Heart left ventricle (tissue), 16 donors: ENCODE data around the gene RYR3. TPM values are rescaled to one million over a fixed set of nuclear protein-coding genes. Genes with fewer than 3 reads are reported as not detected.

Experiments
- ATAC-seq, 4 donors: fragments of 200-7000 bp; cut with Tn5 transposase; one replicate each; pipeline ENCODE4 v1.9.1; 2020 to 2022; ENCODE audit warnings: moderate library complexity in 4 of 4, mild to moderate bottlenecking in 3 of 4, moderate number of reproducible peaks in 1 of 4
- DNase-seq, 5 donors: peaks; one replicate each; pipeline ENCODE4 v3.0.0-alpha.2; 2020
- H3K27ac ChIP-seq, 12 donors: fragments of 200-600 bp; sonication (generic) in 4 of 12; one replicate each; pipeline versions ENCODE4 v1.5.0 to v1.8.0; 2016 to 2022; ENCODE audit warnings: mild to moderate bottlenecking in 2 of 12
- H3K27me3 ChIP-seq, 9 donors: fragments of 200-600 bp; sonication (generic) in 2 of 9; one replicate each; pipeline versions ENCODE4 v1.5.1 to v1.8.0; 2016 to 2022; ENCODE audit warnings: mild to moderate bottlenecking in 3 of 9
- H3K36me3 ChIP-seq, 9 donors: fragments of 200-600 bp; sonication (generic) in 2 of 9; one replicate each; pipeline versions ENCODE4 v1.5.0 to v1.8.0; 2018 to 2022; ENCODE audit warnings: mild to moderate bottlenecking in 2 of 9
- H3K4me1 ChIP-seq, 12 donors: fragments of 200-600 bp; sonication (generic) in 4 of 12; one replicate each; pipeline versions ENCODE4 v1.5.0 to v1.8.0; 2016 to 2022; ENCODE audit warnings: mild to moderate bottlenecking in 3 of 12
- H3K4me3 ChIP-seq, 12 donors: fragments of 200-600 bp; sonication (generic) in 4 of 12; one replicate each; pipeline versions ENCODE4 v1.5.0 to v1.8.0; 2017 to 2022; ENCODE audit warnings: mild to moderate bottlenecking in 9 of 12, moderate library complexity in 4 of 12
- H3K9me3 ChIP-seq, 12 donors: fragments of 200-600 bp; sonication (generic) in 4 of 12; one replicate each; pipeline versions ENCODE4 v1.5.0 to v1.8.0; 2016 to 2022; ENCODE audit warnings: mild to moderate bottlenecking in 1 of 12
- POLR2A ChIP-seq, 2 donors: fragments of 450-650 bp; IDR thresholded peaks; one replicate each; pipeline ENCODE4 v1.6.1; 2017; ENCODE audit warnings: antibody characterized with exemption in 2 of 2, mild to moderate bottlenecking in 2 of 2, moderate library complexity in 2 of 2
- WGBS, 4 donors: extraction: QIAGEN DNeasy Blood & Tissue Kit in 2 of 4; methylation state at CpG; one replicate each; pipeline versions ENCODE4 v1.1.5 to v1.1.7; 2013 to 2018; 5-methylcytosine and 5-hydroxymethylcytosine counted together
- intact Hi-C, 10 donors: fragments of 100-400 bp; cut with DNase I; formaldehyde crosslinking; loops; one replicate each; pipeline versions ENCODE4 v1.11.1 to v1.14.2; 2022
- polyA plus RNA-seq, 2 donors: library from polyadenylated mRNA; stranded (reverse); fragments of 200-250 nt; gene quantifications; one replicate each; pipeline ENCODE4 v1.2.3, GENCODE V29; 2013
- total RNA-seq, 9 donors: library from RNA; depleted of rRNA in 2 of 9; stranded (reverse); fragments of >200 nt in 2 of 9; fragmentation: NEBNext Ultra II Directional in 3 of 9; extraction: Animal tissue kit (Norgen Biotek cat#: 25700) in 3 of 9; gene quantifications; one replicate each; pipeline versions ENCODE4 v1.1.0 to v1.2.4, GENCODE V29; 2016 to 2023
- TF ChIP-seq, protein P1 (sequence below), 12 donors: fragments of 200-600 bp; sonication (generic) in 4 of 12; IDR thresholded peaks; one replicate each; pipeline versions ENCODE4 v1.5.0 to v1.8.0; 2018 to 2022; ENCODE audit warnings: antibody characterized with exemption in 12 of 12, mild to moderate bottlenecking in 5 of 12
- donor health status: ischemic (EF 13 %, LVEDD 7.1; RV severe dilation, severe dysfunction).
- donor health status: healthy with polysubstance abuse.
- donor health status: DM: no; HTN: yes; CAD: no.
- donor health status: DM: no; HTN: no; CAD: no.
- donor health status: ischemic (EF 25% LVEDD 6.9; RV normal size, moderate dysfunction).
- donor health status: ischemic (EF 25% LVEDD 5.7; RV mildly dilated, moderate dysfunction).
- donor health status: healthy.
- donor health status: DM: yes; HTN: yes; CAD: no.
- donor health status: ischemic (EF 35%, LVEDD 5.7; RV mildly dilated, moderate dysfunction).
- donor health status: nonischemic (EF 11% LVEDD 7.7; RV severe dilation, severe dysfunction).
- donor health status: DM: yes; HTN: yes; CAD: no.
- donor health status: PGD.
- donor health status: ischemic (EF 29% LVEDD 5.4; RV normal size, mild dysfunction).
- donor health status: nonischemic (EF 23%, LVEDD 6.1; RV moderate dilation, normal function).

RYR3 gene
- total and polyA plus RNA-seq, 11 donors, result 0.01 to 0.35 (median 0.23) TPM; not detected in 2

DNA sequence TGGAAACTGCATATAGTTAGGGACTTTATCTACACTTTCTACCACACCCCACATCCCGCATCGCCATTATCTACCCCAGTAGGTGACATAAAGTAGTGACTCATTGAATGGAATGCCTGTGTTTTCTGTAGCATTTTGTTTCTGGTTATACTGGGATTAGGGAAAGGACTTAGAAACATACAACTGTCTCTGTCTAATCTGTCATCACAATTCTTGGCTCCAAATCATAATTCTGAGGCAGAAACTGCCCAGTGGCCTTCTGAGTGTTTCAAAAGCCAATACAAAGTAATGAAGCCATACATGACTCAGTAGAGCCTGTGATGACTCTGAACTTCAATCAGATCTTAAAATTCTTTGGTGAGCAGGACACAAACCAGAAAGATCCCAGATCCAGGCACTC is 541.8 kb downstream of the RYR3 start:
- no peak for ATAC-seq
- intact Hi-C loops, result no loop called here
- Histone ChIP-seq H3K9me3 (no peaks in the 10 kb centered on the region), H3K27me3 (no peaks in the 10 kb centered on the region), H3K4me1 (no peaks in the 10 kb centered on the region), H3K36me3 (no peaks in the 10 kb centered on the region), H3K4me3 (no peak overlapping the region), H3K27ac (no peak overlapping the region)
- no peak for DNase-seq
- TF ChIP-seq, protein P1, sequence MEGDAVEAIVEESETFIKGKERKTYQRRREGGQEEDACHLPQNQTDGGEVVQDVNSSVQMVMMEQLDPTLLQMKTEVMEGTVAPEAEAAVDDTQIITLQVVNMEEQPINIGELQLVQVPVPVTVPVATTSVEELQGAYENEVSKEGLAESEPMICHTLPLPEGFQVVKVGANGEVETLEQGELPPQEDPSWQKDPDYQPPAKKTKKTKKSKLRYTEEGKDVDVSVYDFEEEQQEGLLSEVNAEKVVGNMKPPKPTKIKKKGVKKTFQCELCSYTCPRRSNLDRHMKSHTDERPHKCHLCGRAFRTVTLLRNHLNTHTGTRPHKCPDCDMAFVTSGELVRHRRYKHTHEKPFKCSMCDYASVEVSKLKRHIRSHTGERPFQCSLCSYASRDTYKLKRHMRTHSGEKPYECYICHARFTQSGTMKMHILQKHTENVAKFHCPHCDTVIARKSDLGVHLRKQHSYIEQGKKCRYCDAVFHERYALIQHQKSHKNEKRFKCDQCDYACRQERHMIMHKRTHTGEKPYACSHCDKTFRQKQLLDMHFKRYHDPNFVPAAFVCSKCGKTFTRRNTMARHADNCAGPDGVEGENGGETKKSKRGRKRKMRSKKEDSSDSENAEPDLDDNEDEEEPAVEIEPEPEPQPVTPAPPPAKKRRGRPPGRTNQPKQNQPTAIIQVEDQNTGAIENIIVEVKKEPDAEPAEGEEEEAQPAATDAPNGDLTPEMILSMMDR (IDR thresholded peaks at IDR 0.05), result no peak
- no peak for TF ChIP-seq POLR2A (IDR thresholded peaks at IDR 0.05)
- WGBS, 4 donors, result 49 to 78% (median 60%) methylated on average over 2 of the region's 2 CpGs

DNA sequence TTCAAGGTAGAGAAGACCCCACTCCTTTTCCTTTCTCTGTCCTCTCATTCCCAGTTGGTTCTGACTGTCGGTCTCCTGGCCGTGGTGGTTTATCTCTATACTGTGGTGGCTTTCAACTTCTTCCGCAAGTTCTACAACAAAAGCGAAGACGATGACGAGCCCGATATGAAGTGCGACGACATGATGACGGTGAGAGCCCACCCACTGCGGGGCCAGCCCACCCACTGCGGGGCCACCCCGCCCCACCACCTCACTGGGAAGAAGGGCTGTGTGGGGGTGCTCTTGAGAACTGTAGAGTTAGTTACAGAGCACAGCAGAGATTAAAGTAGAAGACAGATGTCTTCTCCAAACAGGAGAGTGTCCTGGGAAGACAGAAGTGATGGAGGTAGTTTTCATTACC is 547.0 kb downstream of the RYR3 start:
- H3K27ac ChIP-seq, result no peak overlapping the region
- H3K9me3 ChIP-seq, result no peaks in the 10 kb centered on the region
- TF ChIP-seq POLR2A (IDR thresholded peaks at IDR 0.05), result no peak
- TF ChIP-seq, protein P1 (IDR thresholded peaks at IDR 0.05), result no peak
- no peak for DNase-seq
- no peak overlapping the region for H3K4me3 ChIP-seq
- ATAC-seq, result no peak
- H3K4me1 ChIP-seq, result no peaks in the 10 kb centered on the region
- 94 to 97% (median 95%) methylated on average over 13 of the region's 13 CpGs for WGBS, 4 donors
- no peaks in the 10 kb centered on the region for H3K27me3 ChIP-seq
- intact Hi-C loops, result no loop called here
- H3K36me3 ChIP-seq, result peaks cover 0 to 7% (median 3%) of the 10 kb centered on the region in 9 donors

DNA sequence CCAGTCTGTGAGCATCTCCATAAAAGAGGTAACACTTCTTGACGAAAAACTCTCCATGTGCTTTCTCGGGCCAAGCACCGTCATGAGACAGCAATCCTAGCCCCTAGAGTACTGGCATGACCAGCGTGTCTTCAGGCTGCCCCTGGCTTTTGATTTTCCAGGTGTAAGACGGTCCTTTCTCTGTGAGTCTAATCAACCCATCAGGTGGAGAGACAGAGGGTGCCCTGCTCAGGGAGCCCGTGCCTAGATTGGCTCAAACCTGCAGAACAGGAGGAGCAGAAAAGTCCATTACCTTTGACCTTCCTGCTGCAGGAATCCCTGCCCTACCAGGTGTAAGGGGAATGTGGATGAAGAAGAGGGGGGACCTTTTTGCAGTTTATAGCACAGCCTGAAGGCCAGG is 548.1 kb downstream of the RYR3 start:
- no peak for DNase-seq
- TF ChIP-seq, protein P1 (IDR thresholded peaks at IDR 0.05), result no peak
- no peak for TF ChIP-seq POLR2A (IDR thresholded peaks at IDR 0.05)
- no peak overlapping the region for H3K4me3 ChIP-seq
- H3K9me3 ChIP-seq, result no peaks in the 10 kb centered on the region
- no peak for ATAC-seq
- H3K27ac ChIP-seq, result no peak overlapping the region
- H3K27me3 ChIP-seq, result no peaks in the 10 kb centered on the region
- 96 to 98% (median 97%) methylated on average over 6 of the region's 6 CpGs for WGBS, 4 donors
- H3K4me1 ChIP-seq, result no peaks in the 10 kb centered on the region
- intact Hi-C loops, result no loop called here
- peaks cover 0 to 7% (median 3%) of the 10 kb centered on the region in 9 donors for H3K36me3 ChIP-seq

DNA sequence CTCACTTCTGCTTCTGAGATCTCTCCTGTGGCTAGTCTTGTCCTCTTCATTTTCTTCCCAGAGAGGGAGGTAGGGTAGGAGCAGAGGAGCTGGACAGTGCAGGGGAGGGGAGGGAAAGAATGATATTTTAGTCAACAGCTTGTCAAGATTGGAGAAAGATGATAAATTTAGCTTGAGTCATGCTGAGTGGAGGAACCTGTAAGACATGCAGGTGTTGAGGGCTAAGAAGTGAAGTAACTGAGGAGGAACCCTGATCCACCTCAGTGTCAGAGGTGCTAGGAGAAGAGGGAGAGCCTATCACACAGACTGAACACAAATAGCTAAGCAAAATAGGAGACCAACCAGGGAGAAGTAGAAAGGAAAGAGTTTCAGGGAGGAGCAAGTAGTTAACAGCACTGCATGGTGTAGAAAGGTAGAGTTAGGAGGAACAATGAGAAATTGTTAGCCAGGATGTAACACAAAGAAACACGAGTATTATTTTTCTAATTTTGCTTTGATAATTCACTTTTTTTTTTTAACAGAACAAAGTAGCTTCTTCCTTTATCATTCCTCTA is 549.3 kb downstream of the RYR3 start:
- DNase-seq, result no peak
- no peak overlapping the region for H3K4me3 ChIP-seq
- WGBS, 4 donors, result 69 to 84% (median 76%) methylated on average over 1 of the region's 1 CpG
- TF ChIP-seq, protein P1 (IDR thresholded peaks at IDR 0.05), result no peak
- no peak for TF ChIP-seq POLR2A (IDR thresholded peaks at IDR 0.05)
- H3K36me3 ChIP-seq, result peaks cover 0 to 17% (median 6%) of the 10 kb centered on the region in 9 donors
- H3K27ac ChIP-seq, result no peak overlapping the region
- intact Hi-C loops, result no loop called here
- no peaks in the 10 kb centered on the region for H3K4me1 ChIP-seq
- ATAC-seq, result no peak
- no peaks in the 10 kb centered on the region for H3K27me3 ChIP-seq
- H3K9me3 ChIP-seq, result no peaks in the 10 kb centered on the region
